Peyer's patch (tissue), 4 donors: ENCODE data around the gene PBX2. TPM values are rescaled to one million over a fixed set of nuclear protein-coding genes. Genes with fewer than 3 reads are reported as not detected.

ENCODE experiments used
- DNase-seq, 3 donors: peaks; one replicate each; pipeline ENCODE4 v3.0.0-alpha.2; 2017 to 2019
- H3K27ac ChIP-seq, 4 donors: fragments of 200-600 bp; sonication (generic); one replicate each; pipeline ENCODE4 v1.5.1; 2016 to 2019
- H3K27me3 ChIP-seq, 2 donors: fragments of 200-600 bp; sonication (generic); one replicate each; pipeline ENCODE4 v1.5.1; 2019
- H3K36me3 ChIP-seq, 3 donors: fragments of 200-600 bp; sonication (generic); one replicate each; pipeline ENCODE4 v1.5.1; 2016 to 2019
- H3K4me1 ChIP-seq, 4 donors: fragments of 200-600 bp; sonication (generic); one replicate each; pipeline ENCODE4 v1.5.1; 2016 to 2019
- H3K4me3 ChIP-seq, 4 donors: fragments of 200-600 bp; sonication (generic); 1 replicate in 3 of 4; 2 replicates in 1 of 4; pipeline ENCODE4 v1.5.1; 2016 to 2019; ENCODE audit warnings: mild to moderate bottlenecking in 1 of 4
- H3K9me3 ChIP-seq, 4 donors: fragments of 200-600 bp; sonication (generic); one replicate each; pipeline ENCODE4 v1.5.1; 2016 to 2019; ENCODE audit warnings: mild to moderate bottlenecking in 1 of 4
- CTCF ChIP-seq, 6 experiments: fragments of 450-650 bp in 4 of 6; fragments of 200-600 bp in 2 of 6; sonication (generic) in 1 of 6; IDR thresholded peaks; one replicate each; pipeline ENCODE4 v1.5.1; 2017 to 2019; ENCODE audit warnings: antibody characterized with exemption in 6 of 6, mild to moderate bottlenecking in 3 of 6, moderate library complexity in 1 of 6
- POLR2A ChIP-seq, 2 donors: fragments of 450-650 bp; IDR thresholded peaks; one replicate each; pipeline ENCODE4 v1.5.1; 2017; ENCODE audit warnings: antibody characterized with exemption in 2 of 2, mild to moderate bottlenecking in 2 of 2, moderate library complexity in 2 of 2
- total RNA-seq, 4 donors: library from RNA; depleted of rRNA; stranded (reverse); fragments of >200 nt; gene quantifications; one replicate each; pipeline ENCODE4 v1.1.0, GENCODE V29; 2016

Gene PBX2
- total RNA-seq, 4 donors from 2014 or later, result 33.3 to 74.3 (median 64.4) TPM

GRCh38 chr6:32182555-32182981 is 7.4 kb downstream of the PBX2 start:
- no peaks in the 10 kb centered on the region for H3K27me3 ChIP-seq
- peaks cover 0 to 42% (median 6%) of the 10 kb centered on the region in 4 donors for H3K4me1 ChIP-seq
- peaks cover 0 to 62% (median 0%) of the 10 kb centered on the region in 3 donors for H3K36me3 ChIP-seq
- DNase-seq, result peak in 1 of 3 donors; percentile 34
- TF ChIP-seq CTCF (IDR thresholded peaks at IDR 0.05) (no peak), POLR2A (IDR thresholded peaks at IDR 0.05) (no peak)
- H3K4me3 ChIP-seq, result no peak overlapping the region
- no peak overlapping the region for H3K27ac ChIP-seq
- H3K9me3 ChIP-seq, result no peaks in the 10 kb centered on the region

GRCh38 chr6:32181915-32182529 is 8.0 kb downstream of the PBX2 start:
- H3K27me3 ChIP-seq, result no peaks in the 10 kb centered on the region
- H3K4me1 ChIP-seq, result peaks cover 0 to 36% (median 7%) of the 10 kb centered on the region in 4 donors
- H3K9me3 ChIP-seq, result no peaks in the 10 kb centered on the region
- no peak overlapping the region for H3K4me3 ChIP-seq
- TF ChIP-seq CTCF (IDR thresholded peaks at IDR 0.05) (no peak), POLR2A (IDR thresholded peaks at IDR 0.05) (no peak)
- DNase-seq, result peak in 1 of 3 donors; percentile 43
- H3K36me3 ChIP-seq, result peaks cover 0 to 57% (median 0%) of the 10 kb centered on the region in 3 donors
- H3K27ac ChIP-seq, result no peak overlapping the region

GRCh38 chr6:32181148-32181702 is 8.8 kb downstream of the PBX2 start:
- Histone ChIP-seq H3K9me3 (no peaks in the 10 kb centered on the region), H3K27me3 (no peaks in the 10 kb centered on the region), H3K4me1 (peaks cover 0 to 39% (median 10%) of the 10 kb centered on the region in 4 donors), H3K27ac (no peak overlapping the region), H3K36me3 (peaks cover 0 to 49% (median 0%) of the 10 kb centered on the region in 3 donors), H3K4me3 (no peak overlapping the region)
- TF ChIP-seq POLR2A (IDR thresholded peaks at IDR 0.05), result no peak
- no peak for TF ChIP-seq CTCF (IDR thresholded peaks at IDR 0.05)
- peak in 1 of 3 donors; percentile 38 for DNase-seq

- peaks cover 0 to 44% (median 0%) of the 10 kb centered on the region in 3 donors for H3K36me3 ChIP-seq
- H3K4me3 ChIP-seq, result no peak overlapping the region
- H3K27ac ChIP-seq, result no peak overlapping the region
- H3K9me3 ChIP-seq, result no peaks in the 10 kb centered on the region
- DNase-seq, result no peak
- TF ChIP-seq CTCF (IDR thresholded peaks at IDR 0.05), result no peak
- TF ChIP-seq POLR2A (IDR thresholded peaks at IDR 0.05), result no peak
- H3K4me1 ChIP-seq, result peaks cover 0 to 40% (median 12%) of the 10 kb centered on the region in 4 donors
- H3K27me3 ChIP-seq, result no peaks in the 10 kb centered on the region
These were observed 10.1 kb downstream of the PBX2 start for GRCh38 chr6:32179766-32180405.

GRCh38 chr6:32178547-32179440 is 11.2 kb downstream of the PBX2 start:
- no peaks in the 10 kb centered on the region for H3K27me3 ChIP-seq
- H3K27ac ChIP-seq, result peak overlapping the region; percentile 88 to 98 (median 94)
- TF ChIP-seq CTCF (IDR thresholded peaks at IDR 0.05), result no peak
- TF ChIP-seq POLR2A (IDR thresholded peaks at IDR 0.05), result peak in 1 of 2 donors; percentile 2
- H3K4me3 ChIP-seq, result peak overlapping the region; percentile 56 to 95 (median 74)
- DNase-seq, result peak in 1 of 3 donors; percentile 33
- H3K36me3 ChIP-seq, result peaks cover 0 to 43% (median 0%) of the 10 kb centered on the region in 3 donors
- H3K9me3 ChIP-seq, result no peaks in the 10 kb centered on the region
- peaks cover 0 to 43% (median 13%) of the 10 kb centered on the region in 4 donors for H3K4me1 ChIP-seq
